Chondrocyte (in vitro differentiated cells): Measurements from ENCODE around the gene CHIA. TPM values are rescaled to one million over a fixed set of nuclear protein-coding genes. Genes with fewer than 3 reads are reported as not detected.

Experiments
- DNase-seq: peaks from one replicate; pipeline ENCODE4 v3.0.0; 2021; ENCODE audit warnings: mixed read lengths, low spot score
- H3K27ac Mint-ChIP-seq: one replicate; pipeline ENCODE4 v1.8.0; 2021; ENCODE audit warnings: mild to moderate bottlenecking, moderate library complexity, mixed read lengths; ENCODE audit not compliant: unreplicated experiment
- H3K27me3 Mint-ChIP-seq: 2 replicates; pipeline ENCODE4 v1.8.0; 2021; ENCODE audit warnings: low read depth, mixed read lengths
- H3K36me3 Mint-ChIP-seq: 2 replicates; pipeline ENCODE4 v1.8.0; 2021; ENCODE audit warnings: low read depth, mixed read lengths
- H3K4me1 Mint-ChIP-seq: 2 replicates; pipeline ENCODE4 v1.8.0; 2021; ENCODE audit warnings: low read depth, mild to moderate bottlenecking, mixed read lengths
- H3K4me3 Mint-ChIP-seq: one replicate; pipeline ENCODE4 v1.8.0; 2021; ENCODE audit warnings: mild to moderate bottlenecking, moderate library complexity, mixed read lengths; ENCODE audit not compliant: unreplicated experiment
- H3K9me3 Mint-ChIP-seq: 2 replicates; pipeline ENCODE4 v1.8.0; 2021; ENCODE audit warnings: low read depth, mixed read lengths
- total RNA-seq: library from RNA; stranded (reverse); gene quantifications from 3 replicates; pipeline ENCODE4 v1.2.1, GENCODE V29; 2021
- TF ChIP-seq, protein P1 (sequence below): fragments of 200-600 bp; sonication (generic); IDR thresholded peaks from 2 replicates; pipeline ENCODE4 v1.5.0; 2021; ENCODE audit warnings: antibody characterized with exemption, mild to moderate bottlenecking, moderate library complexity

Gene CHIA
- total RNA-seq, 1 donor from 2014 or later = not detected

DNA sequence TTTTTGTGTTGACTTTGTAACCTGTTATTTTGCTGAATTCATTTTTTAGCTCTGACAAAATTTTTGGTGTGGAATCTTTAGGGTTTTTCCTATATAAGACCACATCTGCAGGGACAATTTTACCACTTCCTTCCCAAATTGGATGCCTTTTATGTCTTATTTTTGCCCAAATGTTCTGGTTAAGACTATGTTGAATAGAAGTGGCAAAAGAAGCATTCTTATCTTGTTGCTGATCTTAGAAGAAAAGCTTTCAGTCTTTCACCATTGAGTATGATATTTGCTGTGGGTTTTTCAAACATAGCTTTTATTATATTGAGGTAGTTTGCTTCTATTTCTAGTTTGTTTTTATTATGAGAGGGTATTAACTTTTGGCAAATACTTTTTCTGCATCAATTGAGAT is 3.7 kb downstream of the CHIA start:
- Mint-ChIP-seq H3K9me3 (peaks cover 17% of the 10 kb centered on the region), H3K36me3 (no peaks in the 10 kb centered on the region), H3K27me3 (peaks cover 2% of the 10 kb centered on the region), H3K27ac (no peak overlapping the region), H3K4me3 (no peak overlapping the region), H3K4me1 (no peaks in the 10 kb centered on the region)
- TF ChIP-seq, protein P1, sequence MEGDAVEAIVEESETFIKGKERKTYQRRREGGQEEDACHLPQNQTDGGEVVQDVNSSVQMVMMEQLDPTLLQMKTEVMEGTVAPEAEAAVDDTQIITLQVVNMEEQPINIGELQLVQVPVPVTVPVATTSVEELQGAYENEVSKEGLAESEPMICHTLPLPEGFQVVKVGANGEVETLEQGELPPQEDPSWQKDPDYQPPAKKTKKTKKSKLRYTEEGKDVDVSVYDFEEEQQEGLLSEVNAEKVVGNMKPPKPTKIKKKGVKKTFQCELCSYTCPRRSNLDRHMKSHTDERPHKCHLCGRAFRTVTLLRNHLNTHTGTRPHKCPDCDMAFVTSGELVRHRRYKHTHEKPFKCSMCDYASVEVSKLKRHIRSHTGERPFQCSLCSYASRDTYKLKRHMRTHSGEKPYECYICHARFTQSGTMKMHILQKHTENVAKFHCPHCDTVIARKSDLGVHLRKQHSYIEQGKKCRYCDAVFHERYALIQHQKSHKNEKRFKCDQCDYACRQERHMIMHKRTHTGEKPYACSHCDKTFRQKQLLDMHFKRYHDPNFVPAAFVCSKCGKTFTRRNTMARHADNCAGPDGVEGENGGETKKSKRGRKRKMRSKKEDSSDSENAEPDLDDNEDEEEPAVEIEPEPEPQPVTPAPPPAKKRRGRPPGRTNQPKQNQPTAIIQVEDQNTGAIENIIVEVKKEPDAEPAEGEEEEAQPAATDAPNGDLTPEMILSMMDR = no peak
- no peak for DNase-seq

DNA sequence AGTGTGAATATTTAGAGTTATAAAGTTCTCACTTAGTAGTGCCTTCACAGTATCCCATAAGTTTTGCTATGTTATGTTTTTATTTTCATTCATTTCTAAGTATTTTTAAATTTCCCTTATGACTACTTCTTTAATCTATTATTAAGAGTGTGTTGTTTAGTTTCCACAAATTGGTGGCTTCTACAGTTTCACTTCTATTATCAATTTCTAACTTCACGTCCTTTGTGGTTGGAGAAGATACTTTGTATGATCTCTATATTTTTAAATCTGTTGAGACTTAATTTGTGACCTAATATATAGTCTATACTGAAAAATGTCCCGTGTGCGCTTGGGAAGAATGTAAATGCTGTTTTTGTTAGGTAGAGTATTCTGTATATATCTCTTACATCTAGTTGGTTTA is 11.7 kb downstream of the CHIA start:
- no peak overlapping the region for H3K27ac Mint-ChIP-seq
- TF ChIP-seq, protein P1 = no peak
- H3K4me3 Mint-ChIP-seq = no peak overlapping the region
- H3K36me3 Mint-ChIP-seq = no peaks in the 10 kb centered on the region
- H3K4me1 Mint-ChIP-seq = no peaks in the 10 kb centered on the region
- H3K9me3 Mint-ChIP-seq = peaks cover 38% of the 10 kb centered on the region
- DNase-seq = no peak
- peaks cover 11% of the 10 kb centered on the region for H3K27me3 Mint-ChIP-seq

DNA sequence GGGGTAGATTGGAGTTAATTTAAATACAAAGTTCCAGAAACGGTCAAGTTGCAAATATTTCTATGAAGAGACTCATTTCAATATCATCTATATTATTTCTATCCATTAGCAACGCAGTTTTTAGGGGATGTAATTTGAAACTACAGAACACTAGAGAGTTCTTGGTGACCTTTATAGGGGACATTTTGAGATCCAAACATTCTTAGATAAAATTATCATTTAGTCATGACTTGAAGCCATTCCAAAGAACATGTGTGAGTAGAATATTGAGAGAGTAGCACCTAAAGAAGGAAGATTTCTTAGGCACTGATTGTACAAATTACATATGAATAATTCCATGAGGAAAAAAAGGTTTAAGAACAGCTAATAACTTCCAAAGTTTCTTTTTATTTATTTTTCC is 19.0 kb downstream of the CHIA start:
- Mint-ChIP-seq H3K4me3 (no peak overlapping the region), H3K4me1 (no peaks in the 10 kb centered on the region), H3K27ac (no peak overlapping the region), H3K36me3 (no peaks in the 10 kb centered on the region), H3K9me3 (peaks cover 6% of the 10 kb centered on the region), H3K27me3 (peaks cover 19% of the 10 kb centered on the region)
- TF ChIP-seq, protein P1 = no peak
- DNase-seq = no peak

DNA sequence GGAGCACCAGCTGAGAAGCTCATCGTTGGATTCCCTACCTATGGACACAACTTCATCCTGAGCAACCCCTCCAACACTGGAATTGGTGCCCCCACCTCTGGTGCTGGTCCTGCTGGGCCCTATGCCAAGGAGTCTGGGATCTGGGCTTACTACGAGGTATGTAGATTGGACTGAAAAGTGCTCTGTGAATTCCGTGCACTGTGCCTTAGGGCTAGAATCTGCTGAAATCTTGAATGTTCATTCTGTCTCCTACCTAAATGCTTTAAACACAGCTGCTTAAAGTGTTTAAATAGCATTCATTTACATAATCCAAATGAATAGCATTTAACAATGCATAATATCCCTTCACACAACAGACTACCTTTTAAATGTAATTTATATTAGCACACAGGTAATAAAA is 27.9 kb downstream of the CHIA start:
- TF ChIP-seq, protein P1 = no peak
- Mint-ChIP-seq H3K27me3 (peaks cover 19% of the 10 kb centered on the region), H3K9me3 (no peaks in the 10 kb centered on the region)

DNA sequence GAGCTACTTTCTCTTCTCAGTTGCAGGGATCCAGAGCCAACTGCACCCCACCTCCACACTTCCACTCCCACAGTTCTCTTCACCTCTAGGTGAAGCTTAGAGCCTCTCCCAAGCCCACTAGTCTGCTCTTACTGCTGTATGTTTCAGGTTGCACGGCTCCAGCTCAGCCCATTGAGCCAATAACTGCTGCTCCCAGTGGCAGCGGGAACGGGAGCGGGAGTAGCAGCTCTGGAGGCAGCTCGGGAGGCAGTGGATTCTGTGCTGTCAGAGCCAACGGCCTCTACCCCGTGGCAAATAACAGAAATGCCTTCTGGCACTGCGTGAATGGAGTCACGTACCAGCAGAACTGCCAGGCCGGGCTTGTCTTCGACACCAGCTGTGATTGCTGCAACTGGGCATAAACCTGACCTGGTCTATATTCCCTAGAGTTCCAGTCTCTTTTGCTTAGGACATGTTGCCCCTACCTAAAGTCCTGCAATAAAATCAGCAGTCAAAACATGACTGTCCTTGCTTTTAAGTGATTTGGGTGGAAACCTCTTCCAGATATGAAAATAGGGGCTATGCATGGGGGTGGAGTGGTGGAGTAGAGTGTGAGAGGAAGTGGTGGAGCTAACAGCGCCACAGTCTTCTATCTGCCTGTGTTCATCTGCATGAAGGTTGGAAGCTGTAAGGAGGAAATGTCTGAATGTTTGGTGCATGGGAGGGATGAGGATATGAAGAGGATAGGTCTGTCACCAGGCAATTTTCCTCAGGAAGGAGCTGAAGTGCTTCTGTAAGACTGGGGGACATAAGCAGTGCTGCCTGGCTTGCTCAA is 29.6 kb downstream of the CHIA start:
- Mint-ChIP-seq H3K36me3 (no peaks in the 10 kb centered on the region), H3K9me3 (no peaks in the 10 kb centered on the region), H3K4me3 (no peak overlapping the region), H3K4me1 (no peaks in the 10 kb centered on the region), H3K27ac (no peak overlapping the region), H3K27me3 (peaks cover 16% of the 10 kb centered on the region)
- TF ChIP-seq, protein P1 = no peak
- DNase-seq = no peak

More for the DNA sequence above, 27.9 kb downstream of the CHIA start:
- Mint-ChIP-seq H3K4me3 (no peak overlapping the region), H3K36me3 (no peaks in the 10 kb centered on the region), H3K27ac (no peak overlapping the region), H3K4me1 (no peaks in the 10 kb centered on the region)
- no peak for DNase-seq
